ENCODE measurements around the gene MAGI1. TPM values are rescaled to one million over a fixed set of nuclear protein-coding genes. Genes with fewer than 3 reads are reported as not detected.

MAGI1 gene
- polyA plus RNA-seq, 1 experiment = 14.2 TPM

- DNase-seq (ENCODE audit: low read depth, low spot score) = no peak
- ChIA-PET CTCF (interaction anchor here (0.7 to 0.9 kb wide), 2 partner anchors 42 to 188 kb away, joined by 3 read pairs; no protein-coding TSS in a partner anchor), POLR2A (no interaction called here)
- no peak overlapping the region for H3K4me3 ChIP-seq (ENCODE audit: low read depth, low read length)
- H3K27me3 ChIP-seq (ENCODE audit: control insufficient read depth, insufficient read depth, low read length) = no peaks in the 10 kb centered on the region
- H3K9me3 ChIP-seq (ENCODE audit: control insufficient read depth, insufficient read depth, low read length) = no peaks in the 10 kb centered on the region
- H3K27ac ChIP-seq (ENCODE audit: low read depth, low read length) = no peak overlapping the region
- TF ChIP-seq CTCF (IDR thresholded peaks at IDR 0.05; ENCODE audit: low read depth, low read length) = no peak
Measured at GRCh38 chr3:65563861-65564260, 474.9 kb downstream of the MAGI1 start.

- H3K27ac ChIP-seq (ENCODE audit: low read depth, low read length) = no peak overlapping the region
- no peak for DNase-seq (ENCODE audit: low read depth, low spot score)
- ChIA-PET POLR2A (no interaction called here), CTCF (interaction anchor here (1.0 kb wide), 1 partner anchor 9 kb away, joined by 3 read pairs; no protein-coding TSS in a partner anchor)
- no peak for TF ChIP-seq CTCF (IDR thresholded peaks at IDR 0.05; ENCODE audit: low read depth, low read length)
- H3K9me3 ChIP-seq (ENCODE audit: control insufficient read depth, insufficient read depth, low read length) = no peaks in the 10 kb centered on the region
- H3K27me3 ChIP-seq (ENCODE audit: control insufficient read depth, insufficient read depth, low read length) = no peaks in the 10 kb centered on the region
- no peak overlapping the region for H3K4me3 ChIP-seq (ENCODE audit: low read depth, low read length)
Measured at GRCh38 chr3:65562447-65562846, 476.3 kb downstream of the MAGI1 start.

GRCh38 chr3:65561617-65562016 lies 477.1 kb downstream of the MAGI1 start:
- Histone ChIP-seq H3K27me3 (ENCODE audit: control insufficient read depth, insufficient read depth, low read length) (no peaks in the 10 kb centered on the region), H3K4me3 (ENCODE audit: low read depth, low read length) (no peak overlapping the region), H3K27ac (ENCODE audit: low read depth, low read length) (no peak overlapping the region), H3K9me3 (ENCODE audit: control insufficient read depth, insufficient read depth, low read length) (no peaks in the 10 kb centered on the region)
- TF ChIP-seq CTCF (IDR thresholded peaks at IDR 0.05; ENCODE audit: low read depth, low read length) = no peak
- DNase-seq (ENCODE audit: low read depth, low spot score) = no peak
- POLR2A ChIA-PET = no interaction called here
- CTCF ChIA-PET = interaction anchor here (0.5 to 1.0 kb wide), 3 partner anchors 8 to 122 kb away, joined by 3 to 5 read pairs (median 3); no protein-coding TSS in a partner anchor

GRCh38 chr3:65560901-65561300 lies 477.8 kb downstream of the MAGI1 start:
- ChIA-PET POLR2A (no interaction called here), CTCF (interaction anchor here (0.9 kb wide), 1 partner anchor 9 kb away, joined by 5 read pairs; no protein-coding TSS in a partner anchor)
- Histone ChIP-seq H3K27me3 (ENCODE audit: control insufficient read depth, insufficient read depth, low read length) (no peaks in the 10 kb centered on the region), H3K27ac (ENCODE audit: low read depth, low read length) (no peak overlapping the region), H3K4me3 (ENCODE audit: low read depth, low read length) (no peak overlapping the region), H3K9me3 (ENCODE audit: control insufficient read depth, insufficient read depth, low read length) (no peaks in the 10 kb centered on the region)
- DNase-seq (ENCODE audit: low read depth, low spot score) = no peak
- TF ChIP-seq CTCF (IDR thresholded peaks at IDR 0.05; ENCODE audit: low read depth, low read length) = no peak

- no peak for TF ChIP-seq CTCF (IDR thresholded peaks at IDR 0.05; ENCODE audit: low read depth, low read length)
- Histone ChIP-seq H3K9me3 (ENCODE audit: control insufficient read depth, insufficient read depth, low read length) (no peaks in the 10 kb centered on the region), H3K4me3 (ENCODE audit: low read depth, low read length) (no peak overlapping the region), H3K27me3 (ENCODE audit: control insufficient read depth, insufficient read depth, low read length) (no peaks in the 10 kb centered on the region), H3K27ac (ENCODE audit: low read depth, low read length) (no peak overlapping the region)
- ChIA-PET CTCF (interaction anchor here (1.4 kb wide), 1 partner anchor 10 kb away, joined by 4 read pairs; no protein-coding TSS in a partner anchor), POLR2A (no interaction called here)
- no peak for DNase-seq (ENCODE audit: low read depth, low spot score)
Measured at GRCh38 chr3:65560133-65560532, 478.6 kb downstream of the MAGI1 start.
